HuH-7.5 (cell line): ENCODE results near the gene SOBP.

Experiments
- DNase-seq: peaks from one replicate; pipeline ENCODE4 v3.0.0; 2011; ENCODE audit warnings: low spot score

The SOBP gene

DNA sequence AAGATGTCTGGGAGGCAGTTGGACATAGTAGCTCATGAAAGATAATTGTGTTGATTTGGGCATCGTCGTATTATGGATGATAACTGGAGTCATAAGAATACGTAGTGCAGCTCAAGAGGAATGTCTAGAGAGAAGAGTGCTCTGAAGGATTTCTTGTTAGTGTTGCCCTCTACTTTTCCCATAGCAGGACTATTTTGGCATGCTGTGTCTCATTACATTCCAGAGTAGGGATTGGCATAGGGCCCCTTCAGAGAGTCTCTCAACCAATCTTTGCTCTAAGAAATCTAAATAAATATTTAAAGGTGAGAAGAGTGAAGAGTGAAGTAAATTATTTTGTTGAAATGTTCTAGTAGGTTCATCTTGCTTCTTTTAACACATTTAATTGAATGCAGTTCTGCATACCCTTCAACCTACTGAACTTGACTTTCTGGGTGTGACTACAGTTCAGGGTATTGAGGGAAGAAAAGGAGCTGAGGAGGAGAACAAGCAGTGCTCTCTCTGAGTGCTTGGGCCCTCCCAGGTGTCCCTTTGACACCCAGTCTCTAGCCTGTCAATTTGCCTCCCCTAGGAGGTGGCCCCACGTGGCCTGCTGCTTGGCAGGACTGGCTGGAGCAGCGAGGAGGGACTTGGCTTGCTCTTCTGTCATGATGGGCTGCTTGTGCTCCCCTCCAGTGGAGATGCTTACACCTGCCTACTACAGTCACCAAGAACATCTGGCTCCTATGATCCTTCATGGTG lies 33.3 kb downstream of the SOBP start:
- DNase-seq = no peak

DNA sequence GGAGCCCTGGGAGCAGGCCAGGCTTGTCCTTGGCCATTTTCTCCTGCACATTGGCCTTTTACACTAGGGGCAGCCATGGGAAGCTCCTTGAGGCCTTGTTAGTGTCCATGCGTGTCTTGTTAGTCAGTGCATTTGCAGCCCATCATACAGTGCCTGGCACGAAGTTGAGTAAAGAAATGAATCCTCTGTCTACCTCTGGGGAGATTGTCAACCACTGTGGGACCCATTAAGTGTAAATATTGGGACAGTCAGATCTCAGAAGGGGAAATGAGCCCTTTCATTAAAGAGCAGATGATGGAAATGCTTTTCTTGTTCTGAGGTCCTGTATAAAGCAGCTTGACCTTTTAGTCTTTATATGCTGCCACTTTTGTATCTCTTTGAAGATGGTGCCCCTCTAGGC lies 33.9 kb downstream of the SOBP start:
- DNase-seq = no peak

- no peak for DNase-seq
These were observed 34.7 kb downstream of the SOBP start for GRCh38 chr6:107524626-107525025.

DNA sequence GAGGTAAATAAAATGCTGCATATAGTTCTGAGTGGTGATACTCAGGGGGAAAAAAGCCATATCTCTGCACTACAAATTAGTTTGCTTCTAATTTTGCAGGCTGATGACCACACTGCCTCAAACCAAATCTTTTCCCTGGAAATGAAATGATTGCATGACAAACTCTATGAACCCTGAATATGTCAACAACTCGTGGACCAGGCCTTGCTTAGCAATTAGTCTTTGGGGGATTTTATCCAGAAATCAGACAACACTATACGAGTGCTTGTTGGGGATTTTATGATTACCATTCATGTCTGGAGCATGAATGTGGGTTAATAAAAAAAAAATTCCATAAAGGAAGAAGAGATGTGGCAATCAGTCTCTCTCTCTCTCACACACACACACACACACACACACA lies 42.0 kb downstream of the SOBP start:
- no peak for DNase-seq

DNA sequence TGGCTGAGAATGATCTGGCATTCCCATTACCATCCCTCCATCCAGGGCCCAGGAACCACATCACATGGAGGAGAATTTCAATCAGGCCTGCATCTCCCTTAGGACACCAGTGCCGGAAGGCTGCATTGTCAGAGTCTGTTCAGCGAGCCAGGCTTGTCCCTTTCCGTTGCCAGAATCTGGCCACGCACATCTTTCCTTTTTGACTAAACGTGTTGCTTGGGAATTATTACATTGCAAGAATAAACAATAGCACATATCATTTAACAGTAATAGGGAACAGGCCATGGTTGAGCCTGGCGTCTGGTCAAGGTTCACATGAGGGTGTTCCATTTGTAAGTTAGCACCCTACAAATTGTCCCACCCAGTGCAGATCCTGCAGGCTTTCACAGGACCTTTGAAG lies 42.8 kb downstream of the SOBP start:
- DNase-seq = no peak

GRCh38 chr6:107533415-107534059 lies 43.6 kb downstream of the SOBP start:
- no peak for DNase-seq

DNA sequence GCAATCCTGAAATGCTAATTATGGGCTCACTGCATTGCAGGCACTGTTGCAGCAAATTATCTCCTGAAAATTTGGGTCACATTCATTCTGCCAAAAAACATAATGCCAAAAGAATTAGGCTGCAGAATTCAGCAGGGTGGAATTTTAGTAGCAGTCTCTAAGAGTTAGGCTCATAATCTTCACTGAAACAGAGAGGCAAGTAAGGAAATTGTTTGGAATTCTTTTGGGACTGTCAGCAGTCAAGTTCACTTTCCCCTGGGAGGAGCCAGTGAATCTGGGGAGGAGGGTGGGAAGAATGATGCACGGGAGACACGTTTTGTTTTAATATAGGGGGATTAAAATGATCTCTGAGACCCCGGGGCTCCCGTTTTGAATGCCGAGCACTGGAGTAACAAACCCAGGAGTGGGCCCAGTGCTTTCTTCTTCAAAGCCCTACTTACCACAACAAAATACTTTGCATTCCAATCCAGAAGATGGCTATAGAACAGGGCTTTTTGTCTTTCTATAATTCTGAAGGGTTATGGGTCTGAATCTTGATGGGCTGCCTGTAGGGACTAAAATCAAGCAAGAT lies 44.7 kb downstream of the SOBP start:
- no peak for DNase-seq

DNA sequence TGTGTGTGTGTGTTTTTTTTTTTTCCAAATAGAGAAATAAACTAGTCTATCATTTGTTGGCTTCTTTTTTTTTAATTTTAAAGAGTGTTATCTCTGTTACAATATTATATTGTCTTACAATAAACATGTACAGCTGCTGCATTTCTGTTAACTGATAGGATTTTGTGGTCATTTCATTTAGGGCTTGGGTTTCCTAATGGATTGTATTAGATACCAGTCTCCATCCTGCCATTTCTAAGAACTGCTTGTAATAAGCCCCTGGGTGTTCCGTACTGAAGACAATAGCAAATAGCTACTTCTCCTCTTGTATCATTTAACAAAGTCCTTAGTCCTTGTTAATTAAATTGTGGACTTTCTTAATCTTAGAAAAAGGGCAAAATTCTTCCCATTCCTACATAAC lies 45.7 kb downstream of the SOBP start:
- DNase-seq = no peak

GRCh38 chr6:107536180-107536961 lies 46.5 kb downstream of the SOBP start:
- no peak for DNase-seq

GRCh38 chr6:107537559-107537958 lies 47.6 kb downstream of the SOBP start:
- no peak for DNase-seq

DNA sequence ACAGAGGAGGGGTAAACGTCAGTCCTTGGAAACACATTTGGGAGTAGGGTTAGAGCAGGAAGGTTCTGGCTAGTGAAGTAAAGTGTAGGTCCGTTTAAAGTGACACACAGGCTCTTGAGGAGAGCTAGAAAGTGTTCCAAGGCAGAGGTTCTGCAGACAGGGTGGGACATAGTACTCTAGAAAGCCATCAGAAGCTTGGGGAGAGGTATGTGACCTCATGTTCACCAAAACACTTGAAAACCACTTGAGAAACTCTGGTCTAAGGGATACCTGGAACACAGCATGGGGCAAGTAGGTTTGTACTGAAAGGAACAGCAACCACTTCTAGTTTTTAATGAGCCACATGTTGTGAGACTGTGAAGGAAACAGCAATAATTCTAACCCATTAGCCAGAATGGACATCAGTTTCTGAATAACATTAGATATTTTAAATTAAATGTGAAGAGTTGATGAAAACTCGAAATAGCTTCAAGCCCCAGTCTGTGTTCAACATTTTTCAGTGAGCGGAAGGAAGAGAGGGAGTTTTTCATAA lies 49.0 kb downstream of the SOBP start:
- no peak for DNase-seq

GRCh38 chr6:107539409-107539808 lies 49.5 kb downstream of the SOBP start:
- DNase-seq = no peak

GRCh38 chr6:107539849-107540464 lies 50.0 kb downstream of the SOBP start:
- DNase-seq = no peak

GRCh38 chr6:107540465-107540857 lies 50.5 kb downstream of the SOBP start:
- peak; percentile 49 for DNase-seq

DNA sequence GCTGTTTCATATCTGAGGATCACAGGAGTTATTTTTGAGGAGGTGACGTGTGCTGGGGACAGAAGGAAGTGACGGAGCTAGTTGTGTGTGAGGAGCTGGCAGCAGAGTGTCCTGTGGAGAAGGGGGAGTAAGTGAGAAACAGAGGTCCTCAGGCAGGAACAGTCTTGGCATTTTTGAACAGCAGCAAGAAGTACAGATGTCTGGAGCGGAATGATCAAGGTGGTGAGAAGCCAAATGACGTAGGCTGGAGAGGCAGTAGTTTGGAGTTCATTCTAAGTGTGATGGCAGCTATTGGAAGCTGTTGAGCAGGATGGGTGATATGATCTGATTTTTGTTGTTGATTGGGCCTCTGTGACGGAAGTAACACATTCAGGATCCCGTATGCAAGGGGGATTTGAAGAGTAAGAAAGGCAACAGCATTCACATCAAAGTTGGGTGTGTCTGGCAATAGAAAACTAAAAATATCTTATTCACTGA lies 52.3 kb downstream of the SOBP start:
- no peak for DNase-seq

DNA sequence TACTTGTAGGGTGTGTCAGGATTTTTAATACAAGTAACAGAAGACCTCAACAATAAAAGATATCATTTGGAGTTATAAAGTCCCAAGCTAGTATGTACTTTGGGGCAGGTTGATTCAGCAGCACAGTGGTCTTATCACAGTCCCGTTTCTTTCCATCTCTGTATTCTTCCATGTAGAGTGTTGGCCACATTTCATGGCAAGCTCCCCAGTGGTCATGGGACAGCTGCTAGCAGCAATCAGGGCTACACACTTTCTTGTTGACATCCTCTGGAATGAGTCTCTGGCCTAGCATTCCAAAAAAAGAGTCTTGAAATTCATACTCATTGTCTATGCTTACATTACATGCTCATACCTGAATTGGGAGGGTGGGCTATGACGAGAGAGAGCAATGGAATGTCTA lies 53.2 kb downstream of the SOBP start:
- no peak for DNase-seq

- DNase-seq = no peak
These were observed 53.6 kb downstream of the SOBP start for GRCh38 chr6:107543567-107543966.

DNA sequence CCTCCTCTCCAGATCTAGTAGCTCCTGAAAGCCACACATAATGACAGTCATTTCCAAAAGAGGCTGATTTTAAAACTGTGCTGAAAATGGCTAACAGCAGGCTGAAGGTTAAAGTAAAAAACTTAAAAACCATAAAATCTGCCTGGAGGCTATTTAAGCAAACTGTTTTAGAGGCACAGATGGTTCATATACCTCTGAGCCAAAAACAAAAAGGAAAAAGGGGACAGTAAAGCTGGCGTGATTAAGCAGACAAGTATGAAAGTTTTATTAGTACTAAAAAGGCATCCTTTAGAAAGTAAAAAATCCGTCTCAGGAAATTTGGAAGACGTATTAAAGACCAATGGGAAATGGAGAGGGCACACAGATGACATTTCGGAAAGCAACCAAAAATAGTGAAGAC lies 55.8 kb downstream of the SOBP start:
- DNase-seq = no peak

GRCh38 chr6:107546691-107547450 lies 57.0 kb downstream of the SOBP start:
- DNase-seq = no peak

DNA sequence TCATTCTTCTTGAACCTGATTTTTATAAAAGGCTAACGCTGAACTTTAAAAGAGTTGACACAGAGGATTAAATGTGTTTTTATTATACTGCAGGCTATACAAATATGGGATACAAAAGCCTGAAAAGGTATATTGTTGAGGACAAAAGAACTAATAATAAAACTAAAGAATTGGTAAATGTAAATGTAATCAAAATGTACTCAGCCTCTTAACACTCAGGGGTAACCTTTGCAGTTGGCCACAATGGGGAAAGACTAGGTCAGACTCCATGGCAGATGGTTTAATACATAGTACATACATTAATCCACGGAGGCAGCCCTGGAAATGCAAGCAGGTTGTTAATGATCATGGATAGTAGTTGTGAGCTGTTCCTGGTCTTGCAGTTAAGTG lies 57.5 kb downstream of the SOBP start:
- DNase-seq = no peak

DNA sequence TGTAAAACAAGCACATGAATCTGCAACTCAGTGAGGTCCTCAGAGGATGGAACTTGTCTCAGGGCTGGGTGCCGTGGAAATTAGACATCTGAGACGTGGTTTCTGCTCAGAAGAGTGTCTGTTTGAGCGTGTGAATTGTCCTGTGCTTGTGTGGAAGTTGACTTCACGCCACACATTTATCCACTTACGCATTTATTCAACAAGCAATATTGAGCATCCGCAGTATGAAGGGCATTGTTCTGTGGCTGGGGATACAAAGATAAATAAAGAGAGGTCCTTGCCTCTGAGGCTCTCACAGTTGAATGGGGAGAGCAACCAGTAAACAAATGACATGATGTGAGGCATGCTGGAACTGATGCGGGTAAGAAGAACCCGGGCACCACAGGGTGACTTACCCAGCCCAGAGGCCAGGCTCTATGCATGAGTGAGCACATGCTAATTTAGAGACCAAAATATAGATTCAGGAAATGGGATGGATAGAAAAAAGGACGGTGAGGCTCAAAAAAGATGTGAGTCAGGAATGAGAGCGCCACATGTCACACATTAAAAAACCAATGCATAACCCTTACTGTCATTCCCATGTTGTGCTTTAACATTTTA lies 60.4 kb downstream of the SOBP start:
- DNase-seq = no peak
